ENCODE measurements around the gene DDA1. TPM values are rescaled to one million over a fixed set of nuclear protein-coding genes. Genes with fewer than 3 reads are reported as not detected.

The DDA1 gene
- total RNA-seq, 1 donor from 2014 or later: 5.7 TPM

DNA sequence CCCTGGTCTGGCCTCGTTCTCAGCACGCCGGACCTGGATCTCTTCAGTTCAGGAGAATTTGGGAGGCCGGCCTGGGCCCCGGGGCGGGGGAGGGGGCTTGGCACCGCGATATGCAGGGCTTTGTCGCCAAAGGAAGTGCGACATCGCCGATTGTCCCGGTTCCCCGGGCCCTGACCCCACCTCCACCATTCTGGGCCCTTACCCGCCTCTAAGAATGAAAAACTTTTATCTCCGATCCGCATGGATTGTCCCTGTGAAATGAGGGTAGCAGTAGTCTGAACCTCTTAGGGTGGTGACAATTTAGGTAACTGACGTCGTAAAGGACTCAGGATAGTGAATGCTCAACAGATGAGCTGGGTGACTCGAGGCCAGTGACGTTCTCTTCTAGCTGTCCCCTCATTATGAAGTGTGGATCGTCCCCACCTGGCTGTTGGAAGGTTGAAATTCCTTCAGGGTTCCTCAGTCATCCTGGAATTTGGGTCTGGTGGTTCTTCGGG, 650 bp downstream of the DDA1 start:
- peaks cover 27 to 52% (median 33%) of the 10 kb centered on the region in 3 donors for H3K4me1 ChIP-seq (ENCODE audit: control insufficient read depth in 3 of 3, insufficient read depth in 3 of 3, low read length in 3 of 3)
- H3K9ac ChIP-seq (ENCODE audit: low read depth in 1 of 3, low read length in 3 of 3): peak overlapping the region; percentile 84 to 93 (median 90)
- no peaks in the 10 kb centered on the region for H3K9me3 ChIP-seq (ENCODE audit: control insufficient read depth in 3 of 3, low read length in 3 of 3)
- peaks cover 9 to 17% (median 10%) of the 10 kb centered on the region in 3 donors for H3K36me3 ChIP-seq (ENCODE audit: control insufficient read depth in 3 of 3, insufficient read depth in 3 of 3, low read length in 3 of 3)
- H3K27ac ChIP-seq (ENCODE audit: low read depth, low read length): peak overlapping the region; percentile 79
- H3K4me3 ChIP-seq (ENCODE audit: low read length in 3 of 3): peak overlapping the region; percentile 86 to 89 (median 88)
- H3K27me3 ChIP-seq (ENCODE audit: control insufficient read depth in 3 of 3, insufficient read depth in 3 of 3, low read length in 3 of 3): no peaks in the 10 kb centered on the region

DNA sequence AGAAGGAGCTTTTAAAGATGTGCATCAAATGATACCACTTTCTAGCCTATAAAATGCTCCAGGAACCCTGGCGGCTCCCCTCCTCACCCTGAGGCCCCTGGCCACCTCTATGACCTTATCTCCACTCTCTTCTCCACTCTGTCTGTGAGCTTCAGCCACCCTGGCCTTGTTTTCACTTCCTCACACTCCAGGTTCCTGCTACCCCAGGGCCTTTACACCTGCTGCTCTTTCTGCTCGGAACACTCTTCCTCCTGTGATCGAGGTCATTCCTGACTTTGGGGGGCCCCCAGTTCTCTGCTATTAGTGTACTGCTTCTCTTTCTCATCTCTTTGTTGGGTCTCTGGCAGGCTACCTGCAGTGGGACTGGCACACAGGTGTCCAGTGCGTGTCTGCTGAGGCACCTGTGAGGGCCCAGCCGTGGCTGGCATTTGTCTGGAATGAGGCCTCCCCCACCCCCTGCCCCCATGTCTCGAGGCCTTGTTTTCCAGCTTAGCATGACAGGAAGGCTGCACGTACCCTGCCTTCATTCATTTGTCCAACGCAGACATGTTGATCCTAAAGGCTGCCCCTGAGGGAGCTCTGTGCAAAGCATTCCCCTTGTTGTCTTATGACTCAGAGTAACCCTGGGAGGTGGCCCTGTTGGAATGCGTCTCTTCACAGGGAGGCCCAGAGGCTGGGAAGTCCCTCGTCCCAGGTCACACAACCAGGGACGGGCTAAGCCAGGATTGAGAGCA, 2.3 kb downstream of the DDA1 start:
- no peak overlapping the region for H3K4me3 ChIP-seq (ENCODE audit: low read length in 3 of 3)
- no peaks in the 10 kb centered on the region for H3K9me3 ChIP-seq (ENCODE audit: control insufficient read depth in 3 of 3, low read length in 3 of 3)
- H3K27me3 ChIP-seq (ENCODE audit: control insufficient read depth in 3 of 3, insufficient read depth in 3 of 3, low read length in 3 of 3): no peaks in the 10 kb centered on the region
- peaks cover 13 to 25% (median 17%) of the 10 kb centered on the region in 3 donors for H3K36me3 ChIP-seq (ENCODE audit: control insufficient read depth in 3 of 3, insufficient read depth in 3 of 3, low read length in 3 of 3)
- peaks cover 14 to 37% (median 20%) of the 10 kb centered on the region in 3 donors for H3K4me1 ChIP-seq (ENCODE audit: control insufficient read depth in 3 of 3, insufficient read depth in 3 of 3, low read length in 3 of 3)
- H3K9ac ChIP-seq (ENCODE audit: low read depth in 1 of 3, low read length in 3 of 3): no peak overlapping the region
- H3K27ac ChIP-seq (ENCODE audit: low read depth, low read length): no peak overlapping the region

DNA sequence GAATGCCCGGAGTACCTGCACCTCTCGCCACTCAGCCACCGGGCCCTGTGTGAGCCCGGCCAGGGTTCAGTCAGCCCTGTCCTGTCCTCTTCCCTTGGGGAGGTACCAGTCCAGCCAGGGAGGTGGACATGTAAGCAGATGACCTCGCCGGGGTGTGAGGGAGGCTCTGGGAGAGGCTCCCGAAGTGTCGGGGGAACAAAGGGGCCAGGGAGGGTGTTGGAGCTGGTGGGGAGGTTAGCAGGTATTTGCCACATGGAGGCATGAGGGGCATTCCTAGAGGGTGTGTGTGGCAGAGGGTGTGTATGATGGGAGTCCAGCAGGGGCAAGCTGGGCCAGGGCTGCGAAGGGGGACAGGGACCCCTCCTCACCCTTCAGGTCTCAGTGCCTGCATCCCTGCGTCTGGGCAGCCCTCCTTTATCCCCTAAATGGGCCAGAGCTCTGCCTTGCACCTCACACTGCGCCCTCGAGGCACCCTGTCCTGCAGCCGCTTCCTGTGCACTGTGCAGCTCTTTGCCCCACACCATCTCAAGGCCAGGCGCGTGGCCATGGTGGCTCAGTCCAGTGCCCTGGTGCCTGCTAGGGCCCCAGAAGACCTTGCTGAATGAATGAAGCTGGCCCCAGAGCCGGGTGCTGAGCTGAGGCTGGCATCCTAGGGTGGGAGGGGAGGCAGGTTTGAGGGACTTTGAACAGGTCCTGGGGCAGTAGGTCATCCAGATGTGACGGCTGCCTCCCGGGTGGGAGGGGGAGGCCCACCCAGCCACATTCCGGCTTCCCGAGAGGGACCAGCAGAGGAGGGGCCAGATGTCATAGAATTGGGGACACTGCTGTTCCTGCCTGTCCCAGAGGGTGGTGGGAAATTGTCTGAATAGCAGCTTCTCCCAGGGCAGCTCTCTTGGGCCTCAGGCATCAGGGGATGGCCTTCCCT, 3.1 kb downstream of the DDA1 start:
- no peak overlapping the region for H3K4me3 ChIP-seq (ENCODE audit: low read length in 3 of 3)
- H3K27me3 ChIP-seq (ENCODE audit: control insufficient read depth in 3 of 3, insufficient read depth in 3 of 3, low read length in 3 of 3): no peaks in the 10 kb centered on the region
- peak overlapping the region in 1 of 3 donors; percentile 25 for H3K9ac ChIP-seq (ENCODE audit: low read depth in 1 of 3, low read length in 3 of 3)
- peaks cover 13 to 31% (median 19%) of the 10 kb centered on the region in 3 donors for H3K4me1 ChIP-seq (ENCODE audit: control insufficient read depth in 3 of 3, insufficient read depth in 3 of 3, low read length in 3 of 3)
- no peaks in the 10 kb centered on the region for H3K9me3 ChIP-seq (ENCODE audit: control insufficient read depth in 3 of 3, low read length in 3 of 3)
- no peak overlapping the region for H3K27ac ChIP-seq (ENCODE audit: low read depth, low read length)
- peaks cover 13 to 25% (median 17%) of the 10 kb centered on the region in 3 donors for H3K36me3 ChIP-seq (ENCODE audit: control insufficient read depth in 3 of 3, insufficient read depth in 3 of 3, low read length in 3 of 3)

DNA sequence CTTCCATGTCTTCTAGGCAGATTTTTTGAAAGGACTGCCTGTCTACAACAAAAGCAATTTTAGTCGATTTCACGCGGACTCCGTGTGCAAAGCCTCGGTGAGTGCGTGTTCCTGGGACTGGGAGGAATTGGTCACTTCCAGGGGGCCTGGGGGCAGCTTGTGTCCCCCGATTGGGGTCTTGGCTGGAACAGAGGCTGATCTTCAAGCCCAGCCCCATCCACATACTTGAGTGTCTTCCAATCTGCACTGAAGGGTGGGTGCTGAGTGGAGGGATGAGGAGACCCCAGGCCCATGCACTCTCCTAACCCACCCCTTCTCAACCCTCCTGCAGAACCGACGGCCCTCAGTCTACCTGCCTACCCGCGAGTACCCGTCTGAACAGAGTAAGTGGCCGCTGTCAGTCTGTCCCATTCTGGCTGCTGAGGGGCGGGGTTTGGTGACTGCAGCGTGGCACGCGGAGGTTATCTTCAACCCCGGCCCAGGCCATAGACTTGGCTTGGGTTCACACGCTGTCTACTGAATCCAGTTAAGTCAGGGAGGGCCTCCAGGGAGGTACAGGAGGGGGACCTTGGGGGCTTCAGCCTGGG, 4.7 kb downstream of the DDA1 start:
- Histone ChIP-seq H3K27me3 (ENCODE audit: control insufficient read depth in 3 of 3, insufficient read depth in 3 of 3, low read length in 3 of 3) (no peaks in the 10 kb centered on the region), H3K27ac (ENCODE audit: low read depth, low read length) (no peak overlapping the region), H3K9me3 (ENCODE audit: control insufficient read depth in 3 of 3, low read length in 3 of 3) (no peaks in the 10 kb centered on the region), H3K4me1 (ENCODE audit: control insufficient read depth in 3 of 3, insufficient read depth in 3 of 3, low read length in 3 of 3) (peaks cover 13 to 25% (median 14%) of the 10 kb centered on the region in 3 donors), H3K4me3 (ENCODE audit: low read length in 3 of 3) (no peak overlapping the region), H3K9ac (ENCODE audit: low read depth in 1 of 3, low read length in 3 of 3) (no peak overlapping the region), H3K36me3 (ENCODE audit: control insufficient read depth in 3 of 3, insufficient read depth in 3 of 3, low read length in 3 of 3) (peaks cover 14 to 30% (median 20%) of the 10 kb centered on the region in 3 donors)

DNA sequence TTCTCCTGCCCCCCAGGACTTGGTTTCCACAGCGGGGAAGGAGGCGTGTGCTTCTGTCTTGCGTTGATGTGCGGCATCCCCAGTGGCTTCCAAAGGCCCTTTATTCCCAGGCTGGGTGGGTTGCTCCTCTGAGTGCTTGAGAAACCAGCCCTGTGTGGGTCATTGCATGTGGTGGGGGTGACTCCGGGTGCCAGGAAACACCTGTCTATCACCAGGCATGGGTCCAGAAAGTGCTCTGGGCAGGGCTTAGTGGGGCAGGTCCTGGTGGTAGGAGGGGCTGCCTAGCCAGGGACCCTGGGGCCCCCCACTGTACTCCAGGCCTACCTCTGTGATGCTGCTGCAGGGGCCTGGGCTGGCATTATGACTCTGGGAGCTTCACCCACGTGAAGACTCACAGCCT, 9.6 kb downstream of the DDA1 start:
- H3K9ac ChIP-seq (ENCODE audit: low read depth in 1 of 3, low read length in 3 of 3): no peak overlapping the region
- no peaks in the 10 kb centered on the region for H3K27me3 ChIP-seq (ENCODE audit: control insufficient read depth in 3 of 3, insufficient read depth in 3 of 3, low read length in 3 of 3)
- H3K4me1 ChIP-seq (ENCODE audit: control insufficient read depth in 3 of 3, insufficient read depth in 3 of 3, low read length in 3 of 3): peaks cover 0 to 4% (median 3%) of the 10 kb centered on the region in 3 donors
- H3K4me3 ChIP-seq (ENCODE audit: low read length in 3 of 3): no peak overlapping the region
- peaks cover 31 to 34% (median 33%) of the 10 kb centered on the region in 3 donors for H3K36me3 ChIP-seq (ENCODE audit: control insufficient read depth in 3 of 3, insufficient read depth in 3 of 3, low read length in 3 of 3)
- no peak overlapping the region for H3K27ac ChIP-seq (ENCODE audit: low read depth, low read length)
- H3K9me3 ChIP-seq (ENCODE audit: control insufficient read depth in 3 of 3, low read length in 3 of 3): no peaks in the 10 kb centered on the region

DNA sequence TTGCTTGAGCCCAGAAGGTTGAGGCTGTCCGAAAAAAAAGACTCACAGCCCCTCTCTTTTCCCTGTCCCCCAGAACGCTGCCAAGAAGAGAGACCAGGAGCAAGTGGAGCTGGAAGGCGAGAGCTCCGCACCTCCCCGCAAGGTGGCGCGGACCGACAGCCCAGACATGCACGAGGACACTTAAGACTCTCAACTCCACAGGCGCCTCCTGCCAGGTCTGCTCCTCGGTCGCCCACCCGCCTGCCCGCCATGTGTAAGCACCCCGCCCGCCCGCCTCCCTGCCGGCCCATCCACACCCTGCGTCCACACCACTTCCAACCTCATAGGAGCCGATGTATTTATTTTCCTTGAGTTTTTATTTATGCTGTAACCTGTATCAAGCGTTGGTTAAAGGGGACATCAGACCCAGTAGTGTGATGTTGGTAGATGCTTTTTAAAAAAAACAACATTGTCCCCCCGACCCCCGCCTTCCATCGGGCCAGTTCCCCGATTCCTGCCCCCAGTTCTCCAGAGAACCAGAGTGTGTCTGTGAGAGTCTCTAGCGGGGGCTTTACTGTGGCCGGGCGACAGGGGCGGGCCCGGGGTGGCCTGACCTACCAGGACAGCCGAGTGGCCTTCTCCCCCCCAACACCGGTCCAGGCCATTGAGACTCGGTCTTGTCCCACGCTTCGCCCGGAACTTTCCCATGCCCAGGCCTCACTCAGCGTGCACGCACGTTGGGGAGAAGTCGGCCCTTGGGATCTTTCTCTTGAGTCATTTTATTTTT, 10.3 kb downstream of the DDA1 start:
- H3K9ac ChIP-seq (ENCODE audit: low read depth in 1 of 3, low read length in 3 of 3): no peak overlapping the region
- no peaks in the 10 kb centered on the region for H3K27me3 ChIP-seq (ENCODE audit: control insufficient read depth in 3 of 3, insufficient read depth in 3 of 3, low read length in 3 of 3)
- no peaks in the 10 kb centered on the region for H3K9me3 ChIP-seq (ENCODE audit: control insufficient read depth in 3 of 3, low read length in 3 of 3)
- peaks cover 25 to 28% (median 27%) of the 10 kb centered on the region in 3 donors for H3K36me3 ChIP-seq (ENCODE audit: control insufficient read depth in 3 of 3, insufficient read depth in 3 of 3, low read length in 3 of 3)
- H3K4me3 ChIP-seq (ENCODE audit: low read length in 3 of 3): no peak overlapping the region
- H3K4me1 ChIP-seq (ENCODE audit: control insufficient read depth in 3 of 3, insufficient read depth in 3 of 3, low read length in 3 of 3): peaks cover 0 to 4% (median 3%) of the 10 kb centered on the region in 3 donors
- no peak overlapping the region for H3K27ac ChIP-seq (ENCODE audit: low read depth, low read length)

DNA sequence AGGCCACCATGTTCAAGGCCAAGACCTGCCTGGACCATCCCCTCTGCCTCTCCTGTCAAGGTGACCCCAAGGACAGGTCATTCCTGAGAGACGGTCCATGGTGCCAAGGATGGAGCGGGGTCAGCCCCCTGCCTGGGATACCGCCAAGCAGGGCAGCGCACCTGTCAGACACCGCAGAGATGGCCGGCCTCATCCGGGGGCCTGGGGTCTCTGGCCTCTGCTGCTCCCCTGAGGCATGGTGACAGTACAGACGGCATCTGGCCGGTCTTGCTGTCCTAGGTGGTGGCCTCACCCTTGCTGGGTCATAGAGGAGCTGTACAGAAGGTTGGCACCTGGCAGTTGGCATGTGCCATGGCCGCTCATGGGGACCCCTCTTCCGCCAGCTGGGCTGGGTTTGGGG, 11.1 kb downstream of the DDA1 start:
- Histone ChIP-seq H3K4me1 (ENCODE audit: control insufficient read depth in 3 of 3, insufficient read depth in 3 of 3, low read length in 3 of 3) (peaks cover 0 to 4% (median 3%) of the 10 kb centered on the region in 3 donors), H3K36me3 (ENCODE audit: control insufficient read depth in 3 of 3, insufficient read depth in 3 of 3, low read length in 3 of 3) (peaks cover 21 to 28% (median 25%) of the 10 kb centered on the region in 3 donors), H3K27ac (ENCODE audit: low read depth, low read length) (no peak overlapping the region), H3K27me3 (ENCODE audit: control insufficient read depth in 3 of 3, insufficient read depth in 3 of 3, low read length in 3 of 3) (no peaks in the 10 kb centered on the region), H3K4me3 (ENCODE audit: low read length in 3 of 3) (no peak overlapping the region), H3K9me3 (ENCODE audit: control insufficient read depth in 3 of 3, low read length in 3 of 3) (no peaks in the 10 kb centered on the region), H3K9ac (ENCODE audit: low read depth in 1 of 3, low read length in 3 of 3) (no peak overlapping the region)

DNA sequence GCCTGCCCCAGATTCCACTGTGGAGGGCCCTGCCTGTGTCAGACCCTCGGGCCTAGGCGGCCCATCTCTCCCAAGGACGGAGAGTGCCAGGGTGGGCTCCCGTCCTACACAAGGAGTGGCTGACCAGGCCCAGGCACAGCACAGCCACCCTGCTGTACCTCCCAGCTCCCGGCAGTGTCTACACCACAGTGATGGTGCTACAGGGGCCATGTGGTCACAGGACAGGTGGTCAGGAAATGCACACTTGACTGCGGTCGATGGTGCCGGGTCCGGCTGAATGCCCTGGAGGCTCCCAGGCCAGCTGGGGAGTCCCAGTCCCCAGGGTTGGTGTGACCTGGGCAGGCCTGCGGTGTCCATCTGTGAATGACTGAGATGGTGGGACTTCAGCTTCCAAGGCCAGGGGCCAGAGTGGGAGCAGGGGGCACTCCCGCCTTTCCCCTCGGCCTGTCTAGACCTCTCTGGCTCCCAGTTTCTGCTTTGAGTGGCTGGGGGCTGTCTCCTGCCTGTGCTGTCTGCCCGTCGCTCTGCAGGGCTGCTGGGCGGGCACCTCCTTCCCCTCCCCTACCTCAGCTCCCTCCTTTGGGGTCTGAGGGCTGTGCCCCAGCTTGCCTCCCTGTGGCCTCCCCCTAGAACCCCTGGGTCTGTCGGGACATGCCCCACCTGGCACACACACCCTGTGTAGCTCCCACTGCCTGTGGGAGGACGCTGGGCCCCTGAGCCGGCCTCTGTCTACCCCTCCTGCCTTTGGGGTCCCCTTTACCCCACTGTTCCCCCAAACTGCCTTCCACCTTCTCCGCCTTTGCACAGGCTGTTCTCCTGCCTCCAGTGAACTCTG, 12.5 kb downstream of the DDA1 start:
- Histone ChIP-seq H3K4me1 (ENCODE audit: control insufficient read depth in 3 of 3, insufficient read depth in 3 of 3, low read length in 3 of 3) (peaks cover 0 to 4% (median 3%) of the 10 kb centered on the region in 3 donors), H3K27ac (ENCODE audit: low read depth, low read length) (no peak overlapping the region)

More for the DNA sequence above, 12.5 kb downstream of the DDA1 start:
- no peak overlapping the region for H3K9ac ChIP-seq (ENCODE audit: low read depth in 1 of 3, low read length in 3 of 3)
- no peaks in the 10 kb centered on the region for H3K9me3 ChIP-seq (ENCODE audit: control insufficient read depth in 3 of 3, low read length in 3 of 3)
- H3K4me3 ChIP-seq (ENCODE audit: low read length in 3 of 3): no peak overlapping the region
- no peaks in the 10 kb centered on the region for H3K27me3 ChIP-seq (ENCODE audit: control insufficient read depth in 3 of 3, insufficient read depth in 3 of 3, low read length in 3 of 3)
- peaks cover 18 to 22% (median 20%) of the 10 kb centered on the region in 3 donors for H3K36me3 ChIP-seq (ENCODE audit: control insufficient read depth in 3 of 3, insufficient read depth in 3 of 3, low read length in 3 of 3)

Data from skeletal muscle tissue (tissue), 4 donors.